SK-N-SH treated with all-trans-retinoic acid at 6 μM for 48 hours (cell line): ENCODE measurements around the gene SRRM2.

Experiments
- ATAC-seq: fragments of 200-7000 bp; cut with Tn5 transposase; 3 replicates; pipeline ENCODE4 v1.9.1; 2020; ENCODE audit warnings: mild to moderate bottlenecking, moderate library complexity
- ARNTL ChIP-seq: fragments of 450-650 bp; formaldehyde crosslinking; IDR thresholded peaks from 2 replicates; pipeline ENCODE4 v1.5.0; 2020; ENCODE audit warnings: low read depth, mild to moderate bottlenecking, moderate library complexity, borderline replicate concordance
- BACH2 ChIP-seq: fragments of 250-450 bp; sonication (Bioruptor Pico); IDR thresholded peaks from 2 replicates; pipeline ENCODE4 v1.9.0; 2021; ENCODE audit warnings: mild to moderate bottlenecking, borderline replicate concordance
- CREB5 ChIP-seq: fragments of 250-450 bp; sonication (Bioruptor Pico); IDR thresholded peaks from 2 replicates; pipeline ENCODE4 v1.5.1; 2020; ENCODE audit warnings: low read depth, mild to moderate bottlenecking, moderate library complexity
- CSDC2 ChIP-seq: fragments of 250-450 bp; sonication (Bioruptor Pico); IDR thresholded peaks from 2 replicates; pipeline ENCODE4 v1.5.0; 2020; ENCODE audit warnings: mild to moderate bottlenecking, moderate library complexity
- CSRNP3 ChIP-seq: fragments of 250-450 bp; sonication (Bioruptor Pico); IDR thresholded peaks from 2 replicates; pipeline ENCODE4 v1.5.1; 2021; ENCODE audit warnings: mild to moderate bottlenecking, moderate library complexity
- ESRRG ChIP-seq: fragments of 250-450 bp; sonication (Bioruptor Pico); IDR thresholded peaks from 2 replicates; pipeline ENCODE4 v1.6.1; 2021; ENCODE audit warnings: mild to moderate bottlenecking
- GLIS3 ChIP-seq: fragments of 250-450 bp; sonication (Bioruptor Pico); IDR thresholded peaks from 2 replicates; pipeline ENCODE4 v1.5.0; 2020; ENCODE audit warnings: mild to moderate bottlenecking, moderate library complexity
- ISL1 ChIP-seq: fragments of 250-450 bp; sonication (Bioruptor Pico); IDR thresholded peaks from 2 replicates; pipeline ENCODE4 v2.1.2; 2022; ENCODE audit warnings: mild to moderate bottlenecking, moderate library complexity
- OSR1 ChIP-seq: fragments of 250-450 bp; sonication (Bioruptor Pico); IDR thresholded peaks from 2 replicates; pipeline ENCODE4 v1.8.0; 2022; ENCODE audit warnings: moderate library complexity, mild to moderate bottlenecking, inconsistent platforms
- POU6F1 ChIP-seq: fragments of 250-450 bp; sonication (Bioruptor Pico); IDR thresholded peaks from 2 replicates; pipeline ENCODE4 v1.8.0; 2021; ENCODE audit warnings: low read depth, mild to moderate bottlenecking, moderate library complexity, borderline replicate concordance
- PPARA ChIP-seq: fragments of 250-450 bp; sonication (Bioruptor Pico); IDR thresholded peaks from 2 replicates; pipeline ENCODE4 v1.5.0; 2020; ENCODE audit warnings: mild to moderate bottlenecking, borderline replicate concordance
- RARB ChIP-seq: fragments of 250-450 bp; sonication (Bioruptor Pico); IDR thresholded peaks from 2 replicates; pipeline ENCODE4 v1.8.0; 2021; ENCODE audit warnings: mild to moderate bottlenecking, moderate library complexity
- SNAI2 ChIP-seq: fragments of 250-450 bp; sonication (Bioruptor Pico); IDR thresholded peaks from 2 replicates; pipeline ENCODE4 v1.5.0; 2020; ENCODE audit warnings: mild to moderate bottlenecking, moderate library complexity
- TCF4 ChIP-seq: fragments of 250-450 bp; sonication (Bioruptor Pico); IDR thresholded peaks from 2 replicates; pipeline ENCODE4 v1.8.0; 2021; ENCODE audit warnings: mild to moderate bottlenecking, moderate library complexity, borderline replicate concordance
- TOX ChIP-seq: fragments of 250-450 bp; sonication (Bioruptor Pico); IDR thresholded peaks from 2 replicates; pipeline ENCODE4 v1.8.0; 2021; ENCODE audit warnings: mild to moderate bottlenecking, moderate library complexity, borderline replicate concordance
- TSHZ2 ChIP-seq: fragments of 250-450 bp; sonication (Bioruptor Pico); IDR thresholded peaks from 2 replicates; pipeline ENCODE4 v1.5.0; 2020; ENCODE audit warnings: mild to moderate bottlenecking, moderate library complexity
- ZC3H10 ChIP-seq: fragments of 250-450 bp; sonication (Bioruptor Pico); IDR thresholded peaks from 2 replicates; pipeline ENCODE4 v1.5.1; 2021; ENCODE audit warnings: mild to moderate bottlenecking, moderate library complexity
- ZFP3 ChIP-seq: fragments of 250-450 bp; sonication (Bioruptor Pico); IDR thresholded peaks from 2 replicates; pipeline ENCODE4 v1.5.0; 2020; ENCODE audit warnings: mild to moderate bottlenecking, moderate library complexity
- ZFP30 ChIP-seq: fragments of 450-650 bp; formaldehyde crosslinking; IDR thresholded peaks from 2 replicates; pipeline ENCODE4 v1.5.0; 2022; ENCODE audit warnings: mild to moderate bottlenecking, moderate library complexity
- ZNF565 ChIP-seq: fragments of 450-650 bp; formaldehyde crosslinking; conservative IDR thresholded peaks from 2 replicates; pipeline ENCODE4 v1.5.0; 2020; ENCODE audit warnings: low read depth, mild to moderate bottlenecking, moderate library complexity
- ZNF8 ChIP-seq: fragments of 450-650 bp; formaldehyde crosslinking; IDR thresholded peaks from 2 replicates; pipeline ENCODE4 v1.5.0; 2020; ENCODE audit warnings: mild to moderate bottlenecking, moderate library complexity
- TF ChIP-seq, protein P1 (sequence below): fragments of 250-450 bp; sonication (Bioruptor Pico); IDR thresholded peaks from 2 replicates; pipeline ENCODE4 v1.8.0; 2020; ENCODE audit warnings: mild to moderate bottlenecking, moderate library complexity, borderline replicate concordance

The SRRM2 gene

GRCh38 chr16:2771496-2772402, 19.3 kb downstream of the SRRM2 start:
- TF ChIP-seq ZC3H10 (CRISPR knock-in tag) (no peak), TOX (CRISPR knock-in tag) (no peak), GLIS3 (no peak), TCF4 (no peak), SNAI2 (CRISPR knock-in tag) (no peak), ESRRG (no peak), ZFP30 (CRISPR knock-in tag) (no peak), RARB (no peak), ZNF8 (CRISPR knock-in tag) (no peak), CSDC2 (CRISPR knock-in tag) (no peak), POU6F1 (CRISPR knock-in tag) (no peak), ISL1 (CRISPR knock-in tag) (no peak), OSR1 (CRISPR knock-in tag) (no peak), ZFP3 (CRISPR knock-in tag) (no peak), ARNTL (CRISPR knock-in tag) (no peak), ZNF565 (CRISPR knock-in tag) (no peak), CSRNP3 (CRISPR knock-in tag) (no peak)
- TF ChIP-seq, protein P1, sequence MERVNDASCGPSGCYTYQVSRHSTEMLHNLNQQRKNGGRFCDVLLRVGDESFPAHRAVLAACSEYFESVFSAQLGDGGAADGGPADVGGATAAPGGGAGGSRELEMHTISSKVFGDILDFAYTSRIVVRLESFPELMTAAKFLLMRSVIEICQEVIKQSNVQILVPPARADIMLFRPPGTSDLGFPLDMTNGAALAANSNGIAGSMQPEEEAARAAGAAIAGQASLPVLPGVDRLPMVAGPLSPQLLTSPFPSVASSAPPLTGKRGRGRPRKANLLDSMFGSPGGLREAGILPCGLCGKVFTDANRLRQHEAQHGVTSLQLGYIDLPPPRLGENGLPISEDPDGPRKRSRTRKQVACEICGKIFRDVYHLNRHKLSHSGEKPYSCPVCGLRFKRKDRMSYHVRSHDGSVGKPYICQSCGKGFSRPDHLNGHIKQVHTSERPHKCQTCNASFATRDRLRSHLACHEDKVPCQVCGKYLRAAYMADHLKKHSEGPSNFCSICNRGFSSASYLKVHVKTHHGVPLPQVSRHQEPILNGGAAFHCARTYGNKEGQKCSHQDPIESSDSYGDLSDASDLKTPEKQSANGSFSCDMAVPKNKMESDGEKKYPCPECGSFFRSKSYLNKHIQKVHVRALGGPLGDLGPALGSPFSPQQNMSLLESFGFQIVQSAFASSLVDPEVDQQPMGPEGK (CRISPR knock-in tag): no peak
- TF ChIP-seq, all 23 proteins: peak for 0
- no peak for ATAC-seq

- no peak for ATAC-seq
- TF ChIP-seq ZC3H10 (CRISPR knock-in tag) (no peak), PPARA (CRISPR knock-in tag) (no peak), ESRRG (no peak), TOX (CRISPR knock-in tag) (no peak), SNAI2 (CRISPR knock-in tag) (no peak), CSRNP3 (CRISPR knock-in tag) (no peak), BACH2 (CRISPR knock-in tag) (no peak), CREB5 (CRISPR knock-in tag) (no peak), CSDC2 (CRISPR knock-in tag) (no peak), ZNF8 (CRISPR knock-in tag) (no peak), ISL1 (CRISPR knock-in tag) (no peak), TSHZ2 (no peak), ZNF565 (CRISPR knock-in tag) (no peak), ARNTL (CRISPR knock-in tag) (no peak), POU6F1 (CRISPR knock-in tag) (no peak), ZFP3 (CRISPR knock-in tag) (no peak)
- TF ChIP-seq, protein P1 (CRISPR knock-in tag): no peak
These were observed 20.9 kb downstream of the SRRM2 start for GRCh38 chr16:2773188-2773968.
